Ovary (tissue), 9 donors: ENCODE data around the gene AMBP. TPM values are rescaled to one million over a fixed set of nuclear protein-coding genes. Genes with fewer than 3 reads are reported as not detected.

ENCODE experiments used
- DNase-seq, 5 donors: peaks; one replicate each; pipeline ENCODE4 v3.0.0-alpha.2; 2019 to 2020
- H3K27ac ChIP-seq, 2 donors: fragments of 200-600 bp; one replicate each; pipeline versions ENCODE4 v1.5.1 to v1.8.0; 2019 to 2022
- H3K27me3 ChIP-seq: fragments of 200-600 bp; one replicate; pipeline ENCODE4 v1.8.0; 2022
- H3K36me3 ChIP-seq: fragments of 200-600 bp; sonication (generic); one replicate; pipeline ENCODE4 v1.5.1; 2019
- H3K4me1 ChIP-seq: one replicate; pipeline ENCODE4 v1.8.1; 2013; ENCODE audit warnings: mild to moderate bottlenecking, moderate library complexity; ENCODE audit not compliant: insufficient read depth
- H3K4me3 ChIP-seq: fragments of 200-600 bp; sonication (generic); one replicate; pipeline ENCODE4 v1.5.1; 2017
- H3K9me3 ChIP-seq, 2 donors: fragments of 200-600 bp in 1 of 2; sonication (generic) in 1 of 2; one replicate each; pipeline versions ENCODE4 v1.5.1 to v1.8.1; 2013 to 2019; ENCODE audit warnings: mild to moderate bottlenecking in 1 of 2, moderate library complexity in 1 of 2
- EP300 ChIP-seq: sonication (generic); formaldehyde crosslinking; IDR thresholded peaks from one replicate; pipeline ENCODE4 v1.6.1; 2017; ENCODE audit warnings: antibody characterized with exemption
- POLR2A ChIP-seq: fragments of 450-650 bp; IDR thresholded peaks from one replicate; pipeline ENCODE4 v1.6.1; 2017; ENCODE audit warnings: antibody characterized with exemption, mild to moderate bottlenecking, moderate library complexity
- WGBS, 3 donors: extraction: QIAGEN DNeasy Blood & Tissue Kit in 1 of 3; methylation state at CpG; one replicate each; pipeline versions ENCODE4 v1.1.5 to v1.1.7; 2013 to 2017; 5-methylcytosine and 5-hydroxymethylcytosine counted together
- intact Hi-C, 4 donors: fragments of 100-400 bp; cut with DNase I; formaldehyde crosslinking; loops; one replicate each; pipeline versions ENCODE4 v1.11.0 to v1.15.1; 2022 to 2023
- polyA plus RNA-seq, 2 donors: library from polyadenylated mRNA; stranded (reverse); fragments of 200-250 nt in 1 of 2; fragments of 350-450 nt in 1 of 2; fragmentation: Illumina TruSeq in 1 of 2; extraction: RNeasy Lipid Tissue Mini Kit (QIAGEN cat#74804) in 1 of 2; gene quantifications; one replicate each; pipeline ENCODE4 v1.2.3, GENCODE V29; 2013 to 2014
- total RNA-seq, 7 donors: library from RNA; depleted of rRNA in 2 of 7; stranded (reverse); fragments of >200 nt in 2 of 7; fragmentation: NEBNext Ultra II Directional in 3 of 7; extraction: Animal tissue kit (Norgen Biotek cat#: 25700) in 3 of 7; gene quantifications; one replicate each; pipeline versions ENCODE4 v1.1.0 to v1.2.4, GENCODE V29; 2016 to 2023
- TF ChIP-seq, protein P1 (sequence below), 3 donors: fragments of 450-650 bp in 2 of 3; fragments of 200-600 bp in 1 of 3; IDR thresholded peaks; one replicate each; pipeline versions ENCODE4 v1.5.1 to v1.8.0; 2016 to 2022; ENCODE audit warnings: antibody characterized with exemption in 3 of 3, mild to moderate bottlenecking in 1 of 3
- donor health status: DM: no; HTN: no; CAD: no; lungs with moderate emphysema.
- donor health status: DM: no; HTN: no; CAD: no.
- donor health status: Bipolar disorder and iron deficiency.
- donor health status: DM: yes; HTN: yes; CAD: no.
- donor health status: DM: no; HTN: no; CAD: no.
- donor health status: DM: yes; HTN: yes; CAD: no.

Gene AMBP
- total and polyA plus RNA-seq, 9 donors: 0.15 to 3.9 (median 0.62) TPM; not detected in 3

DNA sequence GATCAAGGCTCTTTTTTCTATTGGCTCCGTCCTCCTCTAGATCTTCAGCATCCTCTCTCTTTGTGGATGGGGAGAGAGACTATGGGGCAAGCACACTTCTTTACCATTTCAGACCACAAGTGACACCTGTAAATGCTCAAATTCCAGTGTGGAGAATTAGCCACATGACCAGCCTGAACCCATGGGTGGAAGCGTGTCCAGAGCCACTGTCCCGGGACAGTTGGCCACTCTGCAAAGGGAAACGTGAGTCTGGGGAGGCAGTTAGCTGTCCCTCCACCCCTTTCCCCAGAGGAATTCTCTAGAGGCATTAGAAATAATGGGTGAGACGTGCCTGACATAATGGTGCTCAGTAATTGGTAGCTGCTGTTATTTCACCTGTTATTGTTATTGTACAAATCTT lies 40.9 kb downstream of the AMBP start:
- no peak overlapping the region for H3K4me3 ChIP-seq
- H3K27ac ChIP-seq: no peak overlapping the region
- H3K27me3 ChIP-seq: no peaks in the 10 kb centered on the region
- WGBS, 3 donors: 83 to 84% (median 83%) methylated on average over 5 of the region's 5 CpGs
- DNase-seq: no peak
- intact Hi-C loops: loop anchor here in 1 of 4 donors (10.0 kb wide), 1 partner anchor 292 kb away; no protein-coding TSS in a partner anchor
- TF ChIP-seq POLR2A: no peak
- TF ChIP-seq EP300: no peak
- TF ChIP-seq, protein P1, sequence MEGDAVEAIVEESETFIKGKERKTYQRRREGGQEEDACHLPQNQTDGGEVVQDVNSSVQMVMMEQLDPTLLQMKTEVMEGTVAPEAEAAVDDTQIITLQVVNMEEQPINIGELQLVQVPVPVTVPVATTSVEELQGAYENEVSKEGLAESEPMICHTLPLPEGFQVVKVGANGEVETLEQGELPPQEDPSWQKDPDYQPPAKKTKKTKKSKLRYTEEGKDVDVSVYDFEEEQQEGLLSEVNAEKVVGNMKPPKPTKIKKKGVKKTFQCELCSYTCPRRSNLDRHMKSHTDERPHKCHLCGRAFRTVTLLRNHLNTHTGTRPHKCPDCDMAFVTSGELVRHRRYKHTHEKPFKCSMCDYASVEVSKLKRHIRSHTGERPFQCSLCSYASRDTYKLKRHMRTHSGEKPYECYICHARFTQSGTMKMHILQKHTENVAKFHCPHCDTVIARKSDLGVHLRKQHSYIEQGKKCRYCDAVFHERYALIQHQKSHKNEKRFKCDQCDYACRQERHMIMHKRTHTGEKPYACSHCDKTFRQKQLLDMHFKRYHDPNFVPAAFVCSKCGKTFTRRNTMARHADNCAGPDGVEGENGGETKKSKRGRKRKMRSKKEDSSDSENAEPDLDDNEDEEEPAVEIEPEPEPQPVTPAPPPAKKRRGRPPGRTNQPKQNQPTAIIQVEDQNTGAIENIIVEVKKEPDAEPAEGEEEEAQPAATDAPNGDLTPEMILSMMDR (IDR thresholded peaks at IDR 0.05): no peak
- no peaks in the 10 kb centered on the region for H3K36me3 ChIP-seq
- H3K4me1 ChIP-seq: peaks cover 2% of the 10 kb centered on the region
- no peaks in the 10 kb centered on the region for H3K9me3 ChIP-seq

DNA sequence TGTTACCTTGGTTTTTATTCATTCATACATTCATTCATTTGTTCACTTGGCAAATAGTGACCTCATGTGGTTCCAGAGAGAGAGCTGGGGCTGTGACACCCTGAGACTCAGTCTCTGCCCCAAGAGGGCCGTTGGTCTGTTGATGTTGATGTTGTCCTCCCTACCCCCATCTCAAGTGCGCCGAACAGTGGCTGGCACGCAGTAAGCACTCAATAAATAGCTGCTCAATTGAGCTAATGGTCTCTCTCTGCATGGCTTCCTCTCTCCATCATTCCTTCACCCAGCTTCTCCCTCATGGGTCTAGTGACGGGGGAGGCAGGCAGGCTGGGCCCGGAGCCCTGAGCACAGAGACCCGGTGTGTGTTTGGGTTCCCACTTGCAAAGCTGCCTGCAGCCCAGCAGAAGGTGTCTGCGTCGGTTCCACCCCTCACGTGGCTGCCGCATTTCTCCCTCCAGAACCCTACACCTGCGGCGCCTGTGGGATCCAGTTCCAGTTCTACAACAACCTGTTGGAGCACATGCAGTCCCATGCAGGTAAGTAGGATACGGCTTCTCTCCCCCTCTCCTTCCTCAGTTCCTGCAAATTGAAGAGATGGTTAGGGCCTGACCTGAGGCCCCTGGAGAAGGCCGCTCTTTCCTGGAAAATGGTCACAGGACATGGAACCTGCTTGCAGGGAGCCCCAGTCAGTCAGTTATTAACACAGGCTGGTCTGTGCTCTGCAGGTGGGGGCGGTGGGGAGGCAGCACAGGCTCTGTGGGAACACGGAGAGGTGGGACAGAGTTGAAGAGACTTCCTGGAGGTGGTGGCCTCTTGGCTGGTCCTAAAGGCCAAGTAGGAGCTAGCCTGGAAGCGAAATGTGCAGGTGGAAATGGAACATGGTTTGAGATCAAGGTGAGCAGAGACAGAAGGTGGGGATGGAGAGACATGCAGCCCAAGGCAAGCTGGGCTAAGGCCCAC lies 42.0 kb downstream of the AMBP start:
- Histone ChIP-seq H3K36me3 (no peaks in the 10 kb centered on the region), H3K4me3 (no peak overlapping the region), H3K27me3 (no peaks in the 10 kb centered on the region), H3K9me3 (no peaks in the 10 kb centered on the region), H3K27ac (no peak overlapping the region), H3K4me1 (peaks cover 3% of the 10 kb centered on the region)
- 95 to 97% (median 96%) methylated on average over 18 of the region's 18 CpGs for WGBS, 3 donors
- intact Hi-C loops: loop anchor here in 1 of 4 donors (10.0 kb wide), 1 partner anchor 291 kb away; no protein-coding TSS in a partner anchor
- no peak for DNase-seq
- TF ChIP-seq EP300 (no peak), POLR2A (no peak)
- TF ChIP-seq, protein P1 (IDR thresholded peaks at IDR 0.05): no peak

DNA sequence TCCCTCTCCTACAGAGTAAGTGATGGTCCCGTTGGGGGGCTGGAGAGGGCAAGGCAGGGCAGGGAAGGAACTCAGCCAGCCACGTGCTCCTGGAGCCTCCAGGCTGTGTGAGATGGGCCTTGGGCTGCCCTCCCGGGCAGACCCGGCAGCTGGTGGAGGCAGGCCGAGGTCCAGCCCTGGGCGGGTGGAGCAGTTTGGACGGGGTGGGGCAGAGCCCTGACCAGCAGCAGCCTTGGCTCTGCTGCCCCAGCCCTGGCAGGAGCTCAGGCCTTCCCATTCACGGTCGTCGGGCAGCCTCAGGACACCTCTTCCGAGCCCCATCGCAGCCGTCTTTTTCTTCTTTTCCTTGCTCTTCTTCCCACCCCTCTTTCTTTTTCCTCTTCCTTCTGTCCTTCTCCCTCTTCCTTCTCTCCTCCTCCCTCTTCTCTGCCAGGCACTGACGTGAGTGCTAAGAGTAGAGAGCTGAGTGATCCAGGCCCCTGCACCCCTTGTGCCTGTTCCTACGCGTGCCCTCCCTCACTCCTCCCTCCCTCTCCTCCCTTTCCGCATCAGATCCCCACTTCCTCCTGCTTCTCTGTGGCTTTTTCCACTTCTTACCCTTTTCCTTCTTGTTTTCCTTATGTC lies 42.8 kb downstream of the AMBP start:
- Histone ChIP-seq H3K36me3 (no peaks in the 10 kb centered on the region), H3K9me3 (no peaks in the 10 kb centered on the region), H3K4me3 (no peak overlapping the region), H3K4me1 (peaks cover 3% of the 10 kb centered on the region), H3K27ac (no peak overlapping the region), H3K27me3 (no peaks in the 10 kb centered on the region)
- intact Hi-C loops: loop anchor here in 1 of 4 donors (10.0 kb wide), 1 partner anchor 291 kb away; no protein-coding TSS in a partner anchor
- WGBS, 3 donors: 67 to 72% (median 70%) methylated on average over 16 to 17 of the region's 17 CpGs
- TF ChIP-seq, protein P1 (IDR thresholded peaks at IDR 0.05): no peak
- TF ChIP-seq EP300 (no peak), POLR2A (no peak)
- peak in 2 of 5 donors; percentile 10 to 16 for DNase-seq

DNA sequence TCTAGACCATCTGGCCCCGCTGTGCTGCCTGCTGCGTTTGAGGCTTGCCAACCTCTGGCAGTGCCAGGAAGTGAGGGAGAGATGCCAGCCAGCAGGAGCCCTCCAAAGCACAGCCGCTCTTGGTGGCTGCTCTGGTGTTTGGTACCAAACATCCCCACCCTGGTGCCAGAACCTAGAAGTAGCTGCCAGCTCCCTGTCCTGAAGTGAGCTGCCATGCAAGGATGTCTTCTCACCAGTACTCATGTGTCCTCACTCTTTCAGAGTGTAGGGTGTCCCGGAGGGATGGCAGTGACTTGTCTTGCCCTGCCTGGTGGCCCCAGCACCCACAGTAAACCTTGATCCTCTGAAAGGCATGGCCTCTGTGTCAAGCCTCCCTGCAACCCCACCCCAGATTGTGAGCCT lies 43.4 kb downstream of the AMBP start:
- WGBS, 3 donors: 83 to 91% (median 86%) methylated on average over 4 of the region's 4 CpGs
- Histone ChIP-seq H3K36me3 (no peaks in the 10 kb centered on the region), H3K27ac (no peak overlapping the region), H3K9me3 (no peaks in the 10 kb centered on the region), H3K4me1 (peaks cover 3% of the 10 kb centered on the region), H3K4me3 (no peak overlapping the region), H3K27me3 (no peaks in the 10 kb centered on the region)
- peak in 1 of 5 donors; percentile 4 for DNase-seq
- TF ChIP-seq POLR2A (no peak), EP300 (no peak)
- TF ChIP-seq, protein P1 (IDR thresholded peaks at IDR 0.05): no peak
- intact Hi-C loops: loop anchor here in 2 of 4 donors (5.0 to 10.0 kb wide), 2 partner anchors 227 to 290 kb away; no protein-coding TSS in a partner anchor
